Mesothelial cell of epicardium (in vitro differentiated cells): ENCODE data around the gene CEP164. TPM values are rescaled to one million over a fixed set of nuclear protein-coding genes. Genes with fewer than 3 reads are reported as not detected.

Experiments used
- DNase-seq, 2 experiments: peaks; one replicate each; pipeline ENCODE4 v3.0.0; 2021; ENCODE audit warnings: low spot score in 2 of 2; ENCODE audit not compliant: unreplicated experiment in 2 of 2
- H3K27ac Mint-ChIP-seq: 2 replicates; pipeline ENCODE4 v1.8.0; 2021; ENCODE audit warnings: mixed read lengths
- H3K27me3 Mint-ChIP-seq: 2 replicates; pipeline ENCODE4 v1.8.0; 2021; ENCODE audit warnings: low read depth, mixed read lengths
- H3K36me3 Mint-ChIP-seq: 2 replicates; pipeline ENCODE4 v1.8.0; 2021; ENCODE audit warnings: mixed read lengths
- H3K4me1 Mint-ChIP-seq: 2 replicates; pipeline ENCODE4 v1.8.0; 2021; ENCODE audit warnings: mixed read lengths
- H3K4me3 Mint-ChIP-seq: 2 replicates; pipeline ENCODE4 v1.8.0; 2021; ENCODE audit warnings: mild to moderate bottlenecking, moderate library complexity, mixed read lengths
- H3K9me3 Mint-ChIP-seq: 2 replicates; pipeline ENCODE4 v1.8.0; 2021; ENCODE audit warnings: mixed read lengths
- CTCF ChIP-seq: fragments of 200-600 bp; sonication (generic); IDR thresholded peaks from one replicate; pipeline ENCODE4 v1.5.0; 2021; ENCODE audit warnings: antibody characterized with exemption; ENCODE audit not compliant: unreplicated experiment
- total RNA-seq: library from RNA; stranded (reverse); gene quantifications from 3 replicates; pipeline ENCODE4 v1.2.1, GENCODE V29; 2021

CEP164 gene
- total RNA-seq, 1 donor from 2014 or later, result 51.1 TPM

- H3K4me3 Mint-ChIP-seq, result no peak overlapping the region
- no peaks in the 10 kb centered on the region for H3K9me3 Mint-ChIP-seq
- no peak overlapping the region for H3K27ac Mint-ChIP-seq
- no peak for DNase-seq
- H3K4me1 Mint-ChIP-seq, result peaks cover 3% of the 10 kb centered on the region
- no peak for TF ChIP-seq CTCF
- peaks cover 29% of the 10 kb centered on the region for H3K36me3 Mint-ChIP-seq
- H3K27me3 Mint-ChIP-seq, result no peaks in the 10 kb centered on the region
Observed at GRCh38 chr11:117369534-117369933, 41.9 kb downstream of the CEP164 start.

GRCh38 chr11:117371453-117371852 lies 43.8 kb downstream of the CEP164 start:
- Mint-ChIP-seq H3K27ac (no peak overlapping the region), H3K27me3 (no peaks in the 10 kb centered on the region), H3K9me3 (no peaks in the 10 kb centered on the region), H3K36me3 (peaks cover 36% of the 10 kb centered on the region), H3K4me3 (no peak overlapping the region), H3K4me1 (peaks cover 3% of the 10 kb centered on the region)
- DNase-seq, result no peak
- no peak for TF ChIP-seq CTCF

DNA sequence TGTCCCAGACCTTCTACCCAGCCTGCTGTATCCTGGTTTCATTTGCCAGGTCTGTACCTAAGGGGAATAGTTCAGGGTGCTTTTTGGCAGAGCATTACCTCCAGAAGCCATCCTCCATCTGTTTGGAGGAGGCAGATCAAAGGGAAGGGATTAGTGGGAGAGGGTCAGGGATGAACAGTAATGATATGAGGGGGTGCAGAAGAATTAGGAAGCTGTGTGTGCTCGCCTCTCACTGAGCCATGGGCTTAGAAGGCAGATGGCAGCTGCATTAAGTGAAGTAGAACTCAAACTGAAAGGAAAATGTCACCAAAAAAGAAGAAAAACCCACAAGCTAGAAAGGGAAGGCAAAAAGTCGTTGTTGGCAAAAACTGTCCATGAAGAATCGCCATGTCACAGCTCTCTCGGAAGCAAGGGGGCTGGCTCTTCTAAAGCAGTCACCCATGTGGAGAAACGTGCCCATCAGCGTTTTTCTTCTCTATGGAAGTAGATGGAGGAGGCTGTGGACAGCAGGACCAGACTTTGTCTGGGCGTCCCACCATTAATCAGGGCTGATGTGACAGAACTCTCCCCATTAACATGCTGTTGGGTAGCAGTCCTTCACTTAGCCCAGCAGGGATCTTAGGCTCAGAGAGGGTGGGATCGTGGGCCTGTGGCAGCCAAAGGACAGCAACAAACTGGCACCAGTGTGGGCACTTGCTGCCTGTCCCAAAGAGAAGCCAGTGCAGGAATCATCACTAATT lies 46.8 kb downstream of the CEP164 start:
- H3K36me3 Mint-ChIP-seq, result peaks cover 36% of the 10 kb centered on the region
- peaks cover 3% of the 10 kb centered on the region for H3K4me1 Mint-ChIP-seq
- DNase-seq, result no peak
- no peak overlapping the region for H3K27ac Mint-ChIP-seq
- H3K27me3 Mint-ChIP-seq, result no peaks in the 10 kb centered on the region
- no peak overlapping the region for H3K4me3 Mint-ChIP-seq
- no peaks in the 10 kb centered on the region for H3K9me3 Mint-ChIP-seq
- TF ChIP-seq CTCF, result no peak

GRCh38 chr11:117375960-117376359 lies 48.3 kb downstream of the CEP164 start:
- TF ChIP-seq CTCF, result no peak
- no peak for DNase-seq
- Mint-ChIP-seq H3K4me1 (peaks cover 2% of the 10 kb centered on the region), H3K27ac (no peak overlapping the region), H3K36me3 (peaks cover 33% of the 10 kb centered on the region), H3K9me3 (no peaks in the 10 kb centered on the region), H3K4me3 (no peak overlapping the region), H3K27me3 (no peaks in the 10 kb centered on the region)

GRCh38 chr11:117376517-117376916 lies 48.9 kb downstream of the CEP164 start:
- Mint-ChIP-seq H3K4me3 (no peak overlapping the region), H3K9me3 (no peaks in the 10 kb centered on the region), H3K27ac (no peak overlapping the region), H3K4me1 (no peaks in the 10 kb centered on the region), H3K36me3 (peaks cover 30% of the 10 kb centered on the region), H3K27me3 (no peaks in the 10 kb centered on the region)
- TF ChIP-seq CTCF, result no peak
- DNase-seq, result no peak
